Gastrocnemius medialis (tissue), 4 donors: ENCODE data around the gene MSANTD7. TPM values are rescaled to one million over a fixed set of nuclear protein-coding genes. Genes with fewer than 3 reads are reported as not detected.

Experiments used
- ATAC-seq, 2 donors: fragments of 150-250 bp; one replicate each; pipeline ENCODE4 v1.9.1; 2016
- DNase-seq, 2 donors: peaks; one replicate each; pipeline ENCODE4 v3.0.0-alpha.2; 2019
- H3K27ac ChIP-seq, 4 donors: fragments of 200-600 bp; sonication (generic); 1 replicate in 1 of 4; 2 replicates in 3 of 4; pipeline ENCODE4 v1.5.1; 2016 to 2018; ENCODE audit warnings: mild to moderate bottlenecking in 2 of 4, moderate library complexity in 1 of 4
- H3K27me3 ChIP-seq, 3 donors: fragments of 200-600 bp; sonication (generic) in 2 of 3; 1 replicate in 1 of 3; 2 replicates in 2 of 3; pipeline versions ENCODE4 v1.5.1 to v1.6.0; 2016 to 2019; ENCODE audit warnings: mild to moderate bottlenecking in 1 of 3, moderate library complexity in 1 of 3
- H3K36me3 ChIP-seq, 2 donors: fragments of 200-600 bp; sonication (generic) in 1 of 2; one replicate each; pipeline ENCODE4 v1.5.1; 2017 to 2018
- H3K4me1 ChIP-seq, 2 donors: fragments of 200-600 bp; sonication (generic) in 1 of 2; one replicate each; pipeline ENCODE4 v1.5.1; 2016 to 2017; ENCODE audit warnings: mild to moderate bottlenecking in 2 of 2
- H3K4me3 ChIP-seq, 4 donors: fragments of 200-600 bp; sonication (generic) in 3 of 4; 1 replicate in 1 of 4; 2 replicates in 3 of 4; pipeline ENCODE4 v1.5.1; 2016 to 2019; ENCODE audit warnings: mild to moderate bottlenecking in 2 of 4
- H3K9me3 ChIP-seq, 3 donors: fragments of 200-600 bp; sonication (generic) in 2 of 3; 1 replicate in 1 of 3; 2 replicates in 2 of 3; pipeline ENCODE4 v1.5.1; 2016 to 2019
- CTCF ChIP-seq, 5 experiments: fragments of 450-650 bp in 3 of 5; fragments of 200-600 bp in 2 of 5; sonication (generic) in 2 of 5; IDR thresholded peaks in 4 of 5; conservative IDR thresholded peaks in 1 of 5; 1 replicate in 4 of 5; 2 replicates in 1 of 5; pipeline ENCODE4 v1.5.1; 2016 to 2019; ENCODE audit warnings: antibody characterized with exemption in 5 of 5, mild to moderate bottlenecking in 3 of 5, moderate library complexity in 3 of 5
- POLR2A ChIP-seq, 2 donors: fragments of 450-650 bp; IDR thresholded peaks; one replicate each; pipeline ENCODE4 v1.6.1; 2017; ENCODE audit warnings: antibody characterized with exemption in 2 of 2, mild to moderate bottlenecking in 2 of 2, moderate library complexity in 2 of 2
- in situ Hi-C, 4 donors: fragments of 200-750 bp; cut with MboI; loops; one replicate each; pipeline versions ENCODE4 v1.15.0 to v1.8.0; 2017; ENCODE audit warnings: low sequenced_read_pairs in 4 of 4
- intact Hi-C: fragments of 100-400 bp; cut with DNase I; formaldehyde crosslinking; loops from one replicate; pipeline ENCODE4 v1.15.1; 2023; ENCODE audit warnings: low total_unique reads
- total RNA-seq, 4 donors: library from RNA; depleted of rRNA; stranded (reverse); fragments of >200 nt; gene quantifications; one replicate each; pipeline versions ENCODE4 v1.1.0 to v1.2.3, GENCODE V29; 2016

Gene MSANTD7
- total RNA-seq, 4 donors from 2014 or later = 4.7 to 8.5 (median 5.8) TPM

- in situ Hi-C loops = no loop called here
- TF ChIP-seq POLR2A (IDR thresholded peaks at IDR 0.05) (no peak), CTCF (IDR thresholded peaks at IDR 0.05 in 4 of 5, conservative IDR thresholded peaks at IDR 0.05 in 1 of 5) (no peak)
- Histone ChIP-seq H3K9me3 (no peaks in the 10 kb centered on the region), H3K36me3 (no peaks in the 10 kb centered on the region), H3K27me3 (no peaks in the 10 kb centered on the region), H3K4me1 (no peaks in the 10 kb centered on the region), H3K27ac (no peak overlapping the region), H3K4me3 (no peak overlapping the region)
- ATAC-seq (no peak), DNase-seq (no peak)
- intact Hi-C loops = no loop called here
Observed at GRCh38 chr10:14803827-14804226, 34.3 kb upstream of the MSANTD7 start.

- in situ Hi-C loops = no loop called here
Observed at GRCh38 chr10:14806318-14806717, 31.8 kb upstream of the MSANTD7 start.

GRCh38 chr10:14810969-14811953 is 26.8 kb upstream of the MSANTD7 start:
- Histone ChIP-seq H3K4me3 (no peak overlapping the region), H3K27ac (no peak overlapping the region), H3K27me3 (no peaks in the 10 kb centered on the region), H3K4me1 (no peaks in the 10 kb centered on the region), H3K9me3 (no peaks in the 10 kb centered on the region), H3K36me3 (no peaks in the 10 kb centered on the region)
- no peak for TF ChIP-seq CTCF (IDR thresholded peaks at IDR 0.05 in 4 of 5, conservative IDR thresholded peaks at IDR 0.05 in 1 of 5)
- DNase-seq (no peak), ATAC-seq (no peak)
- in situ Hi-C loops = no loop called here
- intact Hi-C loops = no loop called here

More at GRCh38 chr10:14806318-14806717, 31.8 kb upstream of the MSANTD7 start:
- Histone ChIP-seq H3K4me1 (no peaks in the 10 kb centered on the region), H3K27me3 (no peaks in the 10 kb centered on the region), H3K9me3 (no peaks in the 10 kb centered on the region), H3K36me3 (no peaks in the 10 kb centered on the region), H3K4me3 (no peak overlapping the region), H3K27ac (no peak overlapping the region)
- intact Hi-C loops = no loop called here
- ATAC-seq = no peak
- TF ChIP-seq POLR2A (IDR thresholded peaks at IDR 0.05) (no peak), CTCF (IDR thresholded peaks at IDR 0.05 in 4 of 5, conservative IDR thresholded peaks at IDR 0.05 in 1 of 5) (no peak)
- no peak for DNase-seq

GRCh38 chr10:14812271-14812670 is 25.8 kb upstream of the MSANTD7 start:
- intact Hi-C loops (no loop called here), in situ Hi-C loops (no loop called here)
- H3K27ac ChIP-seq = no peak overlapping the region
- DNase-seq (no peak), ATAC-seq (no peak)
- H3K36me3 ChIP-seq = no peaks in the 10 kb centered on the region
- no peaks in the 10 kb centered on the region for H3K9me3 ChIP-seq
- TF ChIP-seq POLR2A (IDR thresholded peaks at IDR 0.05) (no peak), CTCF (IDR thresholded peaks at IDR 0.05 in 4 of 5, conservative IDR thresholded peaks at IDR 0.05 in 1 of 5) (no peak)
- H3K4me3 ChIP-seq = no peak overlapping the region
- no peaks in the 10 kb centered on the region for H3K27me3 ChIP-seq
- no peaks in the 10 kb centered on the region for H3K4me1 ChIP-seq
